ENCODE results near the gene TMEM245. TPM values are rescaled to one million over a fixed set of nuclear protein-coding genes. Genes with fewer than 3 reads are reported as not detected.

Gene TMEM245
- total RNA-seq, 2 experiments from 2014 or later, result 22.0 to 36.1 TPM

DNA sequence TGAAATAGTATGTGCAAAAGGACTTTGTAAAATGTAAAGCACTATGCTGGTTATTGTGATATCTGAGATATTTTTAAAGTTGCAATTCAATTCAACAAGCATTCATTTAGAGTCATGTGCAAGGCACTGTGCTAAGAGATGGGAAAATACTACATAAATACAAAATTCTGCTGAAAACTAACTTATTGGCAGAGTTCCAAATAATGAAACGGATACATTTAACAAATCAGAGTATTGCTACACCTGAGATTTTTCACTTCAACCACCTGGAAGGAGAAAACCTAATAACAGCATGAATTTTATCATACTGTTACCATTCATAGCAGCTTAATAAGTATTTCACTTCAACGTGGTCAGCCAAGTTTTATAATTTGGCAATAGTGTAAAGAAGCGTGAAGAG, 100.3 kb downstream of the TMEM245 start:
- ChIA-PET CTCF (ENCODE audit: unreplicated experiment) (no interaction called here), POLR2A (interaction anchor here (0.7 to 1.1 kb wide), 2 partner anchors 8 to 1237 kb away, joined by 3 read pairs; partner anchors contain the start of gene TXN)
- no peak overlapping the region for H3K4me3 ChIP-seq (ENCODE audit: low read depth, low read length, poor library complexity, severe bottlenecking)
- no peak overlapping the region for H3K27ac ChIP-seq (ENCODE audit: low read depth, low read length, poor library complexity, severe bottlenecking)
- intact Hi-C loops (cut with micrococcal nuclease; ENCODE audit: unreplicated experiment), result no loop called here
- no peak for TF ChIP-seq EZH2phosphoT487 (IDR thresholded peaks at IDR 0.05; ENCODE audit: borderline replicate concordance, low read depth, low read length)
- TF ChIP-seq, protein P1, sequence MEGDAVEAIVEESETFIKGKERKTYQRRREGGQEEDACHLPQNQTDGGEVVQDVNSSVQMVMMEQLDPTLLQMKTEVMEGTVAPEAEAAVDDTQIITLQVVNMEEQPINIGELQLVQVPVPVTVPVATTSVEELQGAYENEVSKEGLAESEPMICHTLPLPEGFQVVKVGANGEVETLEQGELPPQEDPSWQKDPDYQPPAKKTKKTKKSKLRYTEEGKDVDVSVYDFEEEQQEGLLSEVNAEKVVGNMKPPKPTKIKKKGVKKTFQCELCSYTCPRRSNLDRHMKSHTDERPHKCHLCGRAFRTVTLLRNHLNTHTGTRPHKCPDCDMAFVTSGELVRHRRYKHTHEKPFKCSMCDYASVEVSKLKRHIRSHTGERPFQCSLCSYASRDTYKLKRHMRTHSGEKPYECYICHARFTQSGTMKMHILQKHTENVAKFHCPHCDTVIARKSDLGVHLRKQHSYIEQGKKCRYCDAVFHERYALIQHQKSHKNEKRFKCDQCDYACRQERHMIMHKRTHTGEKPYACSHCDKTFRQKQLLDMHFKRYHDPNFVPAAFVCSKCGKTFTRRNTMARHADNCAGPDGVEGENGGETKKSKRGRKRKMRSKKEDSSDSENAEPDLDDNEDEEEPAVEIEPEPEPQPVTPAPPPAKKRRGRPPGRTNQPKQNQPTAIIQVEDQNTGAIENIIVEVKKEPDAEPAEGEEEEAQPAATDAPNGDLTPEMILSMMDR (conservative IDR thresholded peaks at IDR 0.05; ENCODE audit: low read length), result no peak
- no peak overlapping the region for H2AFZ ChIP-seq (ENCODE audit: low read length)
- TSS peak; percentile 8 for BruUV-seq (replicated peaks)
- peaks cover 6% of the 10 kb centered on the region; the same call in 1 of the 2 replicates for H4K20me1 ChIP-seq (ENCODE audit: insufficient read depth, low read length)
- no peak for DNase-seq (ENCODE audit: low spot score)
- peaks cover 4% of the 10 kb centered on the region for H3K4me1 ChIP-seq (ENCODE audit: insufficient read depth, low read length, poor library complexity, severe bottlenecking)
- H3K9me3 ChIP-seq (ENCODE audit: low read length), result no peaks in the 10 kb centered on the region
- peaks cover 60% of the 10 kb centered on the region for H3K36me3 ChIP-seq (ENCODE audit: insufficient read depth, low read length)
- H3K79me2 ChIP-seq (ENCODE audit: insufficient read depth, low read depth, low read length), result no peaks in the 10 kb centered on the region
- no peaks in the 10 kb centered on the region for H3K9me2 ChIP-seq (ENCODE audit: insufficient read depth, low read length)
- no peak overlapping the region for H3K4me2 ChIP-seq (ENCODE audit: low read length)

DNA sequence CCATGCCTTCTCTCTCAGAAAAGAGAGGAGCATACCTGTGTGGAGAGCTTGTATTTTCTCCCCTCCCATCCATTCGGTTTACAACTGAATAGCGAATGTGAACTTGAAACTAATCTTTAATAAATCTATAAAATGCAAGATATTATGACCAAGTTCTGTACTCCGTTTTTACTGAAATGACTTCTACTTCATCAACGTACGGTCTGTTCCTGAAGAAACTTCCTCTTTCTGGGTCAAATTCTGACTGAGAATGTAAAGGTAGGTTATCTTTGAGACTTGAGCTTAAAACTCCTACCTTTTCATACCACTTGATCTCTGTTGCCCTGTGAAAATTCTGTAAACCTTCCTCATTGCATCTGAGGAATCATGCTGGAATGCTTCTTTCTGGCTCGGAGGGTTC, 102.3 kb downstream of the TMEM245 start:
- DNase-seq (ENCODE audit: low spot score), result no peak
- BruUV-seq (replicated peaks), result TSS peak; percentile 4
- Histone ChIP-seq H3K79me2 (ENCODE audit: insufficient read depth, low read depth, low read length) (peaks cover 2% of the 10 kb centered on the region; the same call in 1 of the 2 replicates), H4K20me1 (ENCODE audit: insufficient read depth, low read length) (peaks cover 6% of the 10 kb centered on the region; the same call in 1 of the 2 replicates), H3K9me2 (ENCODE audit: insufficient read depth, low read length) (no peaks in the 10 kb centered on the region), H3K9me3 (ENCODE audit: low read length) (no peaks in the 10 kb centered on the region), H3K36me3 (ENCODE audit: insufficient read depth, low read length) (peaks cover 48% of the 10 kb centered on the region), H3K4me3 (ENCODE audit: low read depth, low read length, poor library complexity, severe bottlenecking) (no peak overlapping the region), H3K4me2 (ENCODE audit: low read length) (no peak overlapping the region), H3K4me1 (ENCODE audit: insufficient read depth, low read length, poor library complexity, severe bottlenecking) (peaks cover 11% of the 10 kb centered on the region), H3K27ac (ENCODE audit: low read depth, low read length, poor library complexity, severe bottlenecking) (no peak overlapping the region), H2AFZ (ENCODE audit: low read length) (no peak overlapping the region)
- intact Hi-C loops (cut with micrococcal nuclease; ENCODE audit: unreplicated experiment), result loop anchor here (1.0 kb wide), 1 partner anchor 43 kb away; no protein-coding TSS in a partner anchor
- ChIA-PET POLR2A (interaction anchor here (1.2 kb wide), 1 partner anchor 13 kb away, joined by 4 read pairs; no protein-coding TSS in a partner anchor), CTCF (ENCODE audit: unreplicated experiment) (no interaction called here)
- TF ChIP-seq, protein P1 (conservative IDR thresholded peaks at IDR 0.05; ENCODE audit: low read length), result no peak
- TF ChIP-seq EZH2phosphoT487 (IDR thresholded peaks at IDR 0.05; ENCODE audit: borderline replicate concordance, low read depth, low read length), result no peak

DNA sequence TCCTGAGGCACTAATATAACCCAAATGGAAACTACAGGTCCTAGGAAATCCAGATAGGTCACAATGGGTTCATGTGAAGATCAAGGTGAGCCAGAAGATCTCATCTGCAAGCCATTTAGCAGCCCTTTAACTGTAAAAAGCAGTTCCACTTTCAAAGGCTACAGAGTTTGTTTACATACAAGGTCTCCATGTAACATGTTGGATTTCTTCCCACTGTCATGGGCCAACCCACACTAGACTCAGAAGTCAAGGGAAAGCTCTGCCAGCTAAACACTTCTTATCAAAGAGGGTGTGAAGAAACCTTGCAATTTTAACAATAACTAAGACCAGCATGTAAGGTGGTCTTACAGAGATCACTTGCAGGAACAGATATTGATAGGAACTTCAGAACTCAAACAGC, 102.7 kb downstream of the TMEM245 start:
- no peak overlapping the region for H2AFZ ChIP-seq (ENCODE audit: low read length)
- intact Hi-C loops (cut with micrococcal nuclease; ENCODE audit: unreplicated experiment), result loop anchor here (1.0 kb wide), 1 partner anchor 43 kb away; no protein-coding TSS in a partner anchor
- H3K4me3 ChIP-seq (ENCODE audit: low read depth, low read length, poor library complexity, severe bottlenecking), result no peak overlapping the region
- H3K4me2 ChIP-seq (ENCODE audit: low read length), result no peak overlapping the region
- H3K4me1 ChIP-seq (ENCODE audit: insufficient read depth, low read length, poor library complexity, severe bottlenecking), result peaks cover 15% of the 10 kb centered on the region
- TF ChIP-seq, protein P1 (conservative IDR thresholded peaks at IDR 0.05; ENCODE audit: low read length), result no peak
- no peak for TF ChIP-seq EZH2phosphoT487 (IDR thresholded peaks at IDR 0.05; ENCODE audit: borderline replicate concordance, low read depth, low read length)
- no peak for DNase-seq (ENCODE audit: low spot score)
- H3K27ac ChIP-seq (ENCODE audit: low read depth, low read length, poor library complexity, severe bottlenecking), result no peak overlapping the region
- H3K9me2 ChIP-seq (ENCODE audit: insufficient read depth, low read length), result no peaks in the 10 kb centered on the region
- ChIA-PET POLR2A (interaction anchor here (0.7 to 1.2 kb wide), 2 partner anchors 12 to 1057 kb away, joined by 3 to 4 read pairs; no protein-coding TSS in a partner anchor), CTCF (ENCODE audit: unreplicated experiment) (no interaction called here)
- BruUV-seq (replicated peaks), result no TSS peak
- peaks cover 8% of the 10 kb centered on the region for H4K20me1 ChIP-seq (ENCODE audit: insufficient read depth, low read length)
- H3K9me3 ChIP-seq (ENCODE audit: low read length), result no peaks in the 10 kb centered on the region
- H3K79me2 ChIP-seq (ENCODE audit: insufficient read depth, low read depth, low read length), result peaks cover 7% of the 10 kb centered on the region; the same call in 1 of the 2 replicates
- H3K36me3 ChIP-seq (ENCODE audit: insufficient read depth, low read length), result peaks cover 46% of the 10 kb centered on the region

Measured in OCI-LY7 (cell line).